Nephron progenitor cell (in vitro differentiated cells): ENCODE results near the gene PRR27.
A peak's percentile ranks its signal among the peaks of the same experiment; 100 is the strongest.
"Not testable (repeated sequence)": the region's sequence is repeated elsewhere in the genome, so short reads cannot be mapped to it uniquely, and the experiment has no call there.

Source experiments
- DNase-seq: peaks from one replicate; pipeline ENCODE4 v3.0.0; 2021
- H3K27ac Mint-ChIP-seq: 2 replicates; pipeline ENCODE4 v1.8.0; 2021; ENCODE audit warnings: mild to moderate bottlenecking, moderate library complexity, mixed read lengths
- H3K27me3 Mint-ChIP-seq: 2 replicates; pipeline ENCODE4 v1.8.0; 2021; ENCODE audit warnings: mild to moderate bottlenecking, low read depth, mixed read lengths; ENCODE audit not compliant: poor library complexity
- H3K36me3 Mint-ChIP-seq: 2 replicates; pipeline ENCODE4 v1.8.0; 2021; ENCODE audit warnings: low read depth, mixed read lengths
- H3K4me1 Mint-ChIP-seq: 2 replicates; pipeline ENCODE4 v1.8.0; 2021; ENCODE audit warnings: mixed read lengths
- H3K4me3 Mint-ChIP-seq: 2 replicates; pipeline ENCODE4 v1.8.0; 2021; ENCODE audit warnings: mild to moderate bottlenecking, moderate library complexity, mixed read lengths
- H3K9me3 Mint-ChIP-seq: 2 replicates; pipeline ENCODE4 v1.8.0; 2021; ENCODE audit warnings: mild to moderate bottlenecking, moderate library complexity, mixed read lengths
- CTCF ChIP-seq: fragments of 200-600 bp; sonication (generic); IDR thresholded peaks from 2 replicates; pipeline ENCODE4 v1.5.0; 2021; ENCODE audit warnings: antibody characterized with exemption

The PRR27 gene

GRCh38 chr4:70197842-70198241, 43.8 kb downstream of the PRR27 start:
- peak; percentile 4 for DNase-seq
- Mint-ChIP-seq H3K9me3 (no peaks in the 10 kb centered on the region), H3K36me3 (no peaks in the 10 kb centered on the region), H3K27me3 (peaks cover 3% of the 10 kb centered on the region), H3K4me3 (no peak overlapping the region), H3K27ac (peak overlapping the region; percentile 1), H3K4me1 (no peaks in the 10 kb centered on the region)
- no peak for TF ChIP-seq CTCF

- H3K4me3 Mint-ChIP-seq: no peak overlapping the region
- no peak overlapping the region for H3K27ac Mint-ChIP-seq
- no peaks in the 10 kb centered on the region for H3K9me3 Mint-ChIP-seq
- no peaks in the 10 kb centered on the region for H3K36me3 Mint-ChIP-seq
- no peak for DNase-seq
- no peaks in the 10 kb centered on the region for H3K27me3 Mint-ChIP-seq
- no peak for TF ChIP-seq CTCF
- no peaks in the 10 kb centered on the region for H3K4me1 Mint-ChIP-seq
These were observed 49.6 kb downstream of the PRR27 start for GRCh38 chr4:70203601-70204000.

GRCh38 chr4:70212752-70213151, 58.7 kb downstream of the PRR27 start:
- not testable (repeated sequence) for H3K36me3 Mint-ChIP-seq, H3K4me1 Mint-ChIP-seq, H3K9me3 Mint-ChIP-seq, H3K4me3 Mint-ChIP-seq, DNase-seq, H3K27me3 Mint-ChIP-seq, H3K27ac Mint-ChIP-seq
